ENCODE data around the gene MCM3.

MCM3 gene

DNA sequence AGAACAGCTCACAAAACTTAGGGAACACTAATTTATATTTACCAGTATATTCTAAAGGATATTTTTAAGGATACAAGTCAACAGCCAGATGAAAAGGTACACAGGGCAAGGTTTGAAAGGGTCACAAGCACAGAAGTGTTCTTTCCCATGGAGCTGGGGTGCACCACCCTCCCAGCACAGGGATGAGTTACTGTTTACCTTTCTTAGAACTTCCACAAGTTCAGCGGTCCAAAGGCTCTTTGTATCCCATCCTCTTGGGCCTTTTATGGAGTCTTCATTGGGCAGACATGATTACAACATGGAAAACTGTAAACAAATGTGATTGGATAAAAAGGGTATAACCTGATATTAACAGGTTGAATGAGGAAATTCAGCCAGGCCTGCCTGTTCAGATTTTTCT, 39.1 kb downstream of the MCM3 start:
- DNase-seq = no peak

GRCh38 chr6:52244400-52244799, 40.1 kb downstream of the MCM3 start, which contains the start of gene IL17F:
TSS of gene IL17F (minus strand) at chr6:52244500. CDS start at chr6:52244429, 71 bp downstream.
- DNase-seq = no peak

DNA sequence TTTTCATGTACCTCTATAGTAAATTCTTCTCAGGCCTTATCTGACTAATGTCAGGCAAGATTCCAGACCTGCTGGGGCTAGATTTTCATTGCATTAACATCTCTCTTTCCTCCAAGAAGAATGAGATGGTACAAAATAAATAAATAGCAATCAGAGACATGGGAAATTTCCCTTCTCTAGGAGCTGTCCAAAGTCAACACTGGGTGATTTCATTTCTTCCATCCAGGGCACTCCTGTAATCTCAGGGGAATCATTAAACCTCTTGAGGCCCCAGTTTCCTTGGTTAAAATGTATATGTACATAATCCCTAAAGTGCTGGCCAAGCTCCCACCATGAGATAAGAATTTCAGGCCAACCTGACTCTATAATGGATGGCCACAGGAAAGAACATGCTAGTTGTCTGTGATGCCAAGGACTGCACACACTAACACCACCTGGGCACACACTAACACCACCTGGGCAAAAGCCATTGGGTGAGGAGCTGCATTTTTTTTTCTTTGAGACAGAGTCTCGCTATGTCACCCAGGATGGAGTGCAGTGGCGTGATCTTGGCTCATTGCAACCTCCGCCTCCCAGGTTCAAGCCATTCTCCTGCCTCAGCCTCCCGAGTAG, 41.2 kb downstream of the MCM3 start:
- DNase-seq = no peak

DNA sequence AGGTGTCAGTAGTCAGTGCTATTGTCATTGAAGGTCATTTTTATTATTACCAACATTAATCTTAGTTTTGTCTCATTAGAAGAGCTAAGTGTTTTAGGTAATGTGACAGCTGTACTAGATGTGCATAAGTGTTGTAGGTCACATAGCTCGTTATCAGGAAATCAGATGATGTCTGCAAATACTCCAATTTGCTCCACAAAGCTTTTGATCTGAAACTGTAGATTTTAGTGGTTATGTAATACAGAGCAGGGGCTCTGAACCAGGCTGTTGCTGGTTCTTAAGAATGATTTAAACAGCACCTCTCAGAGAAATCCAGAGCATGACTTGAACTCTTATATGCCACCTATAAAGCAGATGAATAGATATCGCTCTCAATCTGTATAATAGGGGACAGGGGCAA, 42.7 kb downstream of the MCM3 start:
- no peak for DNase-seq

GRCh38 chr6:52233975-52234823, 50.3 kb downstream of the MCM3 start:
- peak; percentile 61 for DNase-seq

DNA sequence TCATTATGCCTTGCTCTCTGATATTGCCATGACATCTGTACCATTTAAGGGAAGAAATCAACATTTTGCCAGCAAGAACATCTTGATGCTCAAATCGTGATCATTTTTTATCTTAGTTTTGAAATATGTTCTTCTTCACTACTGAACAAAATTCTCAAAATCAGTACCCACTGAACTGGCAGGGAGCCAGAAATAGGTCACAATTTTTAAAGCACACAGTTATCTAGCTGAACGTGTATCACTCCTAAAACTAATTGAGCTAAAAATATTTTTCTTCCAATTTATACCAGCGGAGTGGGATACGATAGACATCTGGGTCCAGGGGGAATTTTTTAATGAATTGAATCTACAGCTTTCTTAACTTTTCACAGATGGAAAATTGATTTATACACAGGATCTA, 51.5 kb downstream of the MCM3 start:
- no peak for DNase-seq

- no peak for DNase-seq
These were observed 53.0 kb downstream of the MCM3 start for GRCh38 chr6:52231406-52232127.

DNA sequence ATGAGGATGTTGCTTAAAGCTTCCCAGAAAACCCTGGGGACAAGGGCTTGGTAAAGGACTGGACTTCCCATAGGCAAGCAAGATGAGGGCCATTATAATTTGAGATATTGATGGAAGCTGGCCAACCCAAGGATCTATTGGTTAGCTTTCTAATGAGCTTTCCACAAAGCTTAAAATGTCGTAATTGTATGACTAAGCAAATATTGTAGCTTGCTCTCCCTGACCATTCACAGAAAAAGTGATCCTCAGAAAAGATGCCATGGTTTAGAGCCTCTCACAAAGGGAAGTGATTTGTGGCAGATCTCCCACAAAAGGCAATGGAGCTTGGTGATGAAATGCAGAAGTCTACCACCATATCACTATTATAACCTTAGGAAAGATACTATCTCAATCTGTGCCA, 53.9 kb downstream of the MCM3 start:
- no peak for DNase-seq

DNA sequence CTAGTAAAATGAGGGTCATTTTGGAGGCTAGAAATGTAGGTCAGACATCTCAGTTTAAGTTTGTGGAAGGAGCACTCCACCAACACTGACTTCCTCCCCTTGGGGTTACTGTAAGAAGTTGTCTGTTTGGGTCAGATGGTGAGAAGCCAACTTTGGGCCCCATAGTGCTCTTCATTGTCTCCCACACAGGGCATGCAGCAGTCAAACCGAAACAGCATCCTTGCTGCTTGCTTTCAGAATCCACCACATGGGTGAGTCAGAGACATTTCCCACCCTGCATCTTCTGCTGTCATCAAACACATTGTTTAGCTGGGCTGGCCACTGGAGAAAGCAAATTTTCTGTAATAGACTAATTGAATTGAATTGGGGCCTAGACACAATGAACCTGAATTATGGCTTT, 57.0 kb downstream of the MCM3 start:
- DNase-seq = no peak

DNA sequence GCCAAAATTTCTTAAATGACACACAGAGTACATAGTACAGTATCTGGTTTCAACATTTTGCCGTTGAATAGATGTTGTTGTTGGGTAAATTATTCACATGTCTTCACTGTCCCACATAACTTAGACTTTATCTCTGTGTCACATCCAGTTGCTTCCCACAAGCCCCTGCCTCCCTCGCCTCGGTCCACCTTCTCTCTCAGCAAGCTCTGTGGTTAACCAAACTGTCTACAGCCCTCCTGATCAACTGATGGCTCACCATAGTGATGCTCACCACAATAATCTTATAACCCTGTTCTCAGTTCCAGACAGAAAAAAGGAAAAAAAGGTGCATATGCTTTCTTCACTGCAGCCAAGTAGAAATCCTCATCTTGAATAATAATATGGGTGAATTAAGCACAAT, 63.2 kb downstream of the MCM3 start:
- DNase-seq = no peak

DNA sequence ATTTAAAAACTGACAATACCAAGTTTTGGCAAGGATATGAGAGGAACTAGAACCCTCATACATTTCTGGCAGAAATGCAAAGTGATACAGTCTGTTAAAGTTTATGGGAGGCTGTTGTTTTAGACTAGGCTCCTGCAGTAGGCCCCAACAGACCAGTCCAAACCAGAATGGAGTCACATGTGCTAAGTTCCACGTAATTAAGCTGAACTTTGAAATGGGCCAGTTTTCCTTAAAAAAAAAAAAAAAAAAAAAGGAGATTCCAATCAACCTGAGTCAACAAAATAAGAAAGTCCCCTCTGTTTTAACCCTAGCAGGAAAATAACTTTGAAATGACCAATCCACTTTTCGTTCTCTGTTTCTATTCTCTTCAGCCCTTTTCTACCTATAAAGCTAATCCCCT, 66.8 kb downstream of the MCM3 start:
- DNase-seq = no peak

GRCh38 chr6:52216932-52217575, 67.5 kb downstream of the MCM3 start:
- DNase-seq = no peak

DNA sequence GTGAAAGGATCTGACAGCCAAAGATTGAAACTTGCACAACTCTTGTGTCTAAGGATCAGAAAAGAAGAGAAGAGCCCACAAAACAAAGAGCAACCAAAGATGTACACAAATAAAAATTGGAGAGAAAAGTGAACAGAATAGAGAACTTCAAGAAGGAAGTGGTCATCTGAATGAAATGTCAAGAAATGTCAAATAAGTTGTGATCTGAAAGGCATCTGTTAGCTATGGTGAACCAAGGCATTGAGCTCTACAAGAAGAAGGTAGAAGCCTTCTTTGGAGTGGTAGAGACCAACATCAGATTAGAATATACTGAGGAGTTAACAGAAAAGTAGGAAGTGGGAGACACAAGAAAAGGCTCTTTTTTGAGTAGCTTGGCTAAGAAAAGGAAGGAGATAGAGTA, 68.8 kb downstream of the MCM3 start:
- no peak for DNase-seq

All from NCI-H748 treated with DMSO at 0.1 percent for 48 hours (cell line).